Activated CD4-positive, alpha-beta T cell treated with anti-CD3 and anti-CD28 coated beads, Interleukin-2, amount 50 U/mL, for 4 hours (primary cell): Measurements from ENCODE around the gene VDR.

Experiments
- DNase-seq, 2 experiments: peaks; one replicate each; pipeline ENCODE4 v3.0.0-alpha.2; 2020

VDR gene

DNA sequence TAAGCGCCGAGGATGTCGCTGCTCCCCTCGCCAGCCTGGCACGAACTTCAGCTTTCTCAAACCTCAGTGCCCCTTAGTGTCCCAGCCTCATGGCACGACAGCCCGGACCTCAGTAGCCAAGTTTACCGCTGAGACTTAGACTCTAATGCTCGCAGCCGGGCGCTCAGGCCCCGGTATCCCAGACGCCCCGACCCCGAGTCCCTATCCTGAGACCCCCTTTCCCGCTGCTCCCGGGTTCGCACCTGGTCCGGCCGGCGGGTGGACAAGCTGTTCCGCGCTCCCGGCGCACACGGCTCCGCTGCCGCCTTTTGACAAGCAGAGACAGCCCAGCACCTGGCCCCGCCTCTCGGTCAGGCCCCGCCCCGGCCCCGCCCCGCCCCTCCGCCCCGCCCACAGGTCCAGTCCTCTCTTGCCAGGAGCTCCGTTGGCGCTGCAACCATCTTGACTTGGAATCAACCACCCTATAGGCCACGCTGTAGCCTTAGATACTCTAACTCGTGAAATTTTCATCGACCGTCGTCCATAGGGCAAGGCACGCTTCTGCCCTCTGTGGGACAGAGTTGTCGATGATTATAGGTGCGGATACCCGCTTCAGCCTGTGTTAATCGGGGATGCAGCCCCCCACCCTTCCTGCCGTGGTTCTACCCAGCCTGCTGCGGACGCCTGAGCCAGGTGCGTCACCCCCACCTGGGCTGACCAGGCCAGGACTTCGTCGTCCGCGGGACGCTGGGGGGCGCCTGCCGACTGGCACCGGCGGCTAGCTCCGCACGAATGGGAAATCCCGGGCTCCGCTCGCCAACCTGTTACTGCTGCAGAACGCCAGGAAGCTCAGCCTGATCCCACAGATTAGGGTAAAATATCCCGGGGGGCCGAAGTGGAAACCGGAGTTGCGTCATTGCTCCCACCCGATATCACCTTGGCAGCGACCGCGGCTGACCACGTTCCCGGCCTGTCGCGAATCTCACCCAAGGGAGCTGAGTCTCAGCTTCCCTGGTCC is at the start of gene VDR:
Gene VDR (minus strand): TSS at position 282 of the 997 bp plus-strand sequence. CDS start 25,881 bp downstream, outside the sequence.
- peak; percentile 58 to 60 for DNase-seq

DNA sequence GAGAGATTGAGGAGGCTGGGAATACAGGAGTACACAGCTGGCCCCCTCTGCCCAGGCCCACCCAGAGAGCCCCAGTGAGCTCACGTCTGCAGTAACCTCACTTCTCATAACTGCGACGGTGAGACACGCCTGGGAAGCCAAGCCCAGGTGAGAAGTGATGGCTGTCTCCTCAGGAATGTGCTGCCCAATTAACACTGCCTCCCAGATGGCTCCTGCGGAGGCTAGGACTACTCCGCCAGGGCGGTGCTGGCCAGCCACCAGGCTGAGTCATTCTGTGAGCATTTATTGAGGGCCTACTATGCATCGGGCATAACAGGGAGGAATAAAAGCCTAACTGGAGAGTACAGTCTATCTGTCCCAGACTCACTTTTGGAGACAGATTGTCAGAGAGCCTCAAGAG is 49.3 kb upstream of the VDR start:
- no peak for DNase-seq

DNA sequence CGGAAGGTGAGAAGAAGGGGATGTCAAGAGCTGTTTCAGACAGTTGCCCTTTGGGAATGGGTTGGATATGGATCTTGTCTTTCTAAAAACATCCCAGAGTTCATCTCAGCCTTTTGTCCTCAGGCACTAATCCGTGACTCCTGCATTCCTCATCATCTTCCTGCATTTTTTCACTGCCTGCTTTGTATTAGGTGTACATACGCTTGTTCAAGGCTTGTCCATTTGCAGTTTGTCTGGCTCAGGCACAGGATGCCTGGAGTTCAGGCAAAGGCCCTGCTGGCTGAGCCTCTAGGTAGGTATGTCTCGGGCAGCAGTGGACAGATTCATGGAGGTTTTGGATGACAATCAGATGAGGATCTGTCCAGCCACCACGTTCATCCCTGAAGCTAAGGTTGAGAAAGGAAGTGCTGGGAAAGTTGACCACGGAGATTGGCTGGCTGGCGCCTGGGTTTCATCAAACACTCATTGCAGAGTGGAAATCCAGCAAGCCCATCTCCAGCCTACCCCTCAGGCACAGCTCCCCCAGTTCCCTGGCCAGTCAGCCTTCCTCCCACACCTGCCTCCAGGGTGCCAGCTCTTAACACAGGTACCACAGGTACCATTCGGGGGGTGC is 46.2 kb upstream of the VDR start:
- DNase-seq, result no peak

DNA sequence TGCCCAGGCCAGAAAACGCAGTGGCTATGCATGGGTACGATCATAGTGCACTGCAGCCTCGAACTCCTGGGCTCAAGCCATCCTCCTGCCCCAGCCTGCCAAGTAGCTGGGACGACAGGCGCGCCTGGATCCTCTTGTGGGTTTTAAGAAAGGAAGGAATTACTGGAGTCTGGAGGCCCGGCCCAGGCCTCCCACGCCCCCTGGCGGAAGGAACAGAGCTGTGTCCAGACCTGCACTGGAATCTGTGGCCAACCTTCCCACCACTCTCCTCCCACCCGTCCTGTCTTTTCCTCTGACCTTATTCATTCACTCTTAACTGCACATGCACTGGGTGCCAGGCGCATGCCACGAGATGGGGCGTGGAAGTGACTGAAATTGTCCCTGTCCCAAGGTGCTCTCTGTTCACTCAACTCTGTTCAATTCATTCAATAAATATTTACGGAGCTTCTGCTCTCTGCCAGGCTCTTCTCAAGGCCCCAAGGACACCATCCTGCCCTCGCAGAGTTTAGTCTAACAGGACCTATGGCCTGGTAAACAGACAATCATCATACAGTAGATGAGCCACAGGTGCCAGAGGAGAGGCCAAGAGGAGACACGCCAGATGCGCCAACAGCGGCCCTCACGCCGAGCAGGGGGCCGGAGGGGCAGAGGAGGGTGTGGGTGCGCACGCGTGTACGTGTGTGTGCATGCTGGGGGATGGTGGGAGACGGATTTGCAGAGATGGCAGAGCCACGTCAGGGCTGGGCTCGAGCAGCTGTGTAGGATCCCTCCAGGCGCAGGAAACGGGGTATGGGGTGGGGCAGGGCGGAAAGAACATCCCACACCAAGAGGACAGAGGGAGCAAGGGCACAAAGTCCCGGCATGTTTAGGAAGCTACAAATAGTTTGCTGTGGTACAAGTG is 44.9 kb upstream of the VDR start:
- peak; percentile 37 to 38 for DNase-seq

DNA sequence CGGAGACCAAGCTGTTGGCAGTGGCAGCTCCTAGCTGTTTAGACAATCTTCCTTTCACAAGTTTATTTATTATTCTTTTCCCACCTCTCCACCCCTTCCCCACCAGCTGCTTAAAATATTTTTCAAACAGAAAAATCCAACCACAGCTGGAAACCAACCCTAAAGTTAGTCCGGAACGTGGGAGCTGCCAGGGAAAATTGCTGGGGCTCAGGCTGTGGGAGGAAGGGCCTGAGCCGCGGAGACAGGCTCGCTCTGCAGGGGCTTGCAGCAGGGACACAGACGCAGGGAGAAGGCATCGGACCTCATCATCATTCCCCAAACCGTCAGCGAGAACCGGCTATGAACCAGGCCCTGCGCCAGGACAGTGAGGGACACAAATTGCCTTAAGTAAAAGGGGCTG is 42.5 kb upstream of the VDR start:
- no peak for DNase-seq

DNA sequence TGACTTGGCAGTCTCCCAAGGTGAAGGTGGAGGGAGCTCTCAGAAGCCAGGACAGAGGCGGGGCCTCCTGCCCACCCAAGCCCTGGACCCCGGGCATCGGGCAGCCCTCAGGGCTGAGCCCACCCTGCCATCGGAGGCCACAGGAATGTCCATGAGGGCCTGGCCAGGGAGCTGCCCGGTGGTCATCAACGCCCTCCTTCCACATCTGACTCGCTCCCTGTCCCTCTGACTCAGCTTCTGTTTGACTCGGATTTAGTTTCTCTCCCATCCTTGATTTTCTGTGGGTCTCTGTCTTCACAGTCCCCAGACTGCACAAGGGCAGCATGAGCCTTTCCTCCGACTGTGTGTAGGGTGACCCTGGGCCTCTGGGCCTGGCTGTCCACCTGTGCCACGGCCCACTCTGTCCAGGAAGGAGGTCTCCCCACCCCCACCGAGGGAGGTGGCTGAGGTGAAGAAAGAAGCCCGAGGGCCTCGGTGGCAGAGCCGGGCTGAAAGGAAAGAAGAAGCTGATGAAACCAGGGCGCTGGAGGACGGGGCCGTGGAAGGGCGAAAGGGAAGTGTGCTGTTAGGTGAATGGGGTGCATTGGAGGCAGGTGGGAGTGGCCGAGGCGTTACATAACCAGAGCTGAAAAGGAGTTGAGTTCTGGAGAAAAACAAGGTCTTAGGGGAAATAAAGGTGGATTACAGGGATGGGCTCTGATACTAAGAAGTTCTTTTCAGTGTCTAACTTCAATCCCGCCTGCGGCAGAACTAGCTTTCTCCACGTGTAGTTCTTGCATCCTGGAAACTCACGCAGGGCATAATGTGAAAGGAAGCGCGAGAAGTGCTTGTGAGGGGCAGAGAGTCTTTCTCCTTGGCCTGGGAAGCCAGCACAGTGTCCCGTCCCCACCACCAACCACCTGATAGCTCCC is 41.9 kb upstream of the VDR start:
- DNase-seq, result no peak

DNA sequence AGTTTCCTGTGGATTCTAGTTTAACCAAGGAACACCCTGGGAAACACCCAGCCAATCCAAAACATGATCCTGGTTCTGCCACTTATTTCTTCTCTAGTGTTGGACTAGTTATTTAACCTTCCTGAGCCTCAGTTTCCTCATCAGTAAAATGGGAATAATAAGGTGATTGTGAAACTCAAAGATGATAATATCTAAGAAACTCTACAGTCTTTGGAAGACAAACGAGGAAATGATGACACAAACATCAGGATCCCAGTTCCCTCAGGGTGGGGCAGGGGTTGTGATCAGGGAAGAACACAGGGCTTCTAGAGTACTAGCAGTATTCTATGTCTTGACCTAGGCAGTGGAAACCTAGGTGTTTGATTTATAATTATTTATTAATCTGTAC is 40.5 kb upstream of the VDR start:
- DNase-seq, result no peak

DNA sequence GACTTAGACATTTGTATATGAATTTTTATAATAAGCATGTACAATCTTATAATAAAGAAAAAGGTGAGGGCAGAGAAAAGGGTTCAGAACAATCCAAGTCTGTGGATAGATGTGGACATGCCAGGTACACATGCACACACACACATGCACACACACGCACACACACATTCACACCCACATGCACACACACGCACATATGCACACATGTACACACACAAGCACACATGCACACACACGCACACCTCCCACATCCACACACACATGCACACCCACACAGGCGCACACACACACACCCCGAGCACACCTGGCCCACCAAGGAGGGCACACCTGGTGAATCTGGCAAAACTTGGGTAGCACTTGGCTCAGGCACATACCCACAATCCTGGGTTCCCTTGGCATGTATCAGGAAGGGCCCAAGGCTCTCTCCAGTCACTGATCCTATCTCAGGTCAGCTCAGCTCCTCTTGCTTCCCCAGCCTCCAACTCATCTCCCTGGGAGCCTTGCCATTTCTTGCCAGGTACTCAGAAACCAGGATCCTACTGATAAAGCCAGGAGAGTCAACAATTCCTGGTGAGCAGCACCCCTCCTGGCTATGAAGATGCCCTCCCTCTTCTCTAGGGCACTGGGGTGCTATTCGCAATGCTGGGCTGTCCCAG is 40.0 kb upstream of the VDR start:
- DNase-seq, result no peak

DNA sequence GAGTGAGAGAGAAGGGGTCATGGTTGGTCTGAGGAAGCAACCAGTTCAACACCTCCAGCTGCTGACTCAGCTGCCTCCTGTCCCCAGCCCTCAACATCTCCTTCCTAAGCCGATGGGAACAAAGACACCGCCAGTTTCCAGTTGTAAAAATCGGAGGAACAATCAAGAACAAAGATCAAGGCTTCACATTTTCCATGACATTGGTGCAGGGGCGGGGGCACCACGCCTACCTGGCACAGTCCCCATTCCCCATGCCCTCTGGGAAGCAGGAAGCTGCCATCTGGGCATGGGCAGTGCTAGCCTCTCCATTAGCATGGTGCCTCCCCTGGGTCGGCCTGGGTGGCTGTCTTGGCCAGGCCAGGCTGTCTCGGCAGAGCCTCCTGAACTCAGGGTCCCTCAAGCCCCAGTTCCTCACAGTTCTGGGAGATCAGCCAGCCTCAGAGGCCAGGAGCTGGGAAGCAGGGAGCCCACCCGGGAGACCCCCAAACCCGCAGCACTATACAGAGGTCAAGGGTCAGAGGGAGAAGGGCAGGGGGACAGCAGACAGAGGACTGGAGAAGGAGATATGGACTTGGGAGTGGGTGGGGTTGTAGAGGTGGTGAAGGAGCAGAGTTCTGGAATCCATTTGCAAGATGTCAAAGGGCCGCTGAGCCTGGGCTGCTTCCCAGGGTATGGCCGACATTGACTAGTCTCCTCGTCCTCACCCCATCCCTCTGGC is 39.0 kb upstream of the VDR start:
- DNase-seq, result no peak

DNA sequence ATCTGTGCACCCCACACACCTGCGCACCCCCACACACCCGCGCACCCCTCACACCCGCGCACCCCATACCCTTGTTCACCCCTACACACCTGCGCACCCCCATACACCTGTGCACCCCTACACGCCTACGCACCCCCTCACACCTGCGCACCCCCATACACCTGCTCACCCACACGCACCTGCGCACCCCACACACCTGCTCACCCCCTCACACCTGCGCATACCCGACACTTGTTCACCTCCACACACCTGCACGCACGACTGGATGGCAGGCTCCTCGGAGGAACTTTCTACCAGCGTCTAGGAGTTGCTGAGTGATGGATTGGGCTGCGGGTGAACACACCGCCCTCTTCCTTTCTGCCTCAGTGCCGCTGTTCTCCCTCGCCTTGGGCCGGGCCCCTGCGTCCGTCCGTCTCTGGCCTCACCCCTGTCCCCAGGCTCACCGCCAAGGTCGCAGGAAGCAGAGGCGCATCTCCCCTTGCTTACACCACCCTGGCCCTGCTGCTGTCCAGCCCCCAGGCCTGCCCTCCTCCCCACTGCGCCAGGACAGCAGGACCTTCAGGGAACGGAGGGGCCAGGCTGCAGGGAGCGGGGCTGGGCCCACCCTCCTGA is 37.9 kb upstream of the VDR start:
- no peak for DNase-seq

DNA sequence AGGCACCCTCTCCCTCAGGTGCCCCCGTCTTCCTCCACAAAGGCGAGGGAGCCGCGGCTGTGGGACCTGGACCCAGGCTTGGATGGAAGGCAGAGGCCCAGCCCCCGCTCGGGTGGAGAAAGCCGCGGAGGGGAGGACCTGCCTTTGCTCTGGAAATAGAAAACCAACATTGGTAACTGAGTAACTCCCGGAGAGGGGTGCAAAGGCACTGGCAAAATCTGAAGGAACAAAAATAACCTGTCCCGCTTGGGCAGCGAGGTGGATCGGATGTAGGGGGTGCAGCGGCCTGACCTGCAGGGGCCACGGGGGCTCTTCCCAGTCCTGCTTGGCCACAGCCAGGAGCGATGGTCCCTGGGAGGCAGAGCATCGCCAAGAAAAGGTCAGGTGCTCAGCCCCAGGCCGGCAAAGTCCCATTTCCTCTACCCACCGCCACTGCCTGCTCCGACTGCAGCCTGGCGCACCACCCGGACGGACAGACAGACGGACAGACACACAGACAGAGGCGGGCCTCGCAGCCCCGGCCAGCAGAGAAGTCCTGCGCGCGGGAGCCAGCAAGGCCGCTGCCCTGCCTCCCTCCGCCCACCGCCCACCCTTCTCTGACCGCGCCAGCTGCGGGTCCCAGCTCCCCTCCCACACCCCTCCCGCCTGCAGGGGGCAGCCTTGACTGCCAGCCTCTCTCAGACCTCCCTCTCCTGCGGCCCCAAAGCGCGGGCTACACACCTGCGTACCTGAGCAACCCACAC is 37.2 kb upstream of the VDR start:
- peak; percentile 30 to 40 for DNase-seq

DNA sequence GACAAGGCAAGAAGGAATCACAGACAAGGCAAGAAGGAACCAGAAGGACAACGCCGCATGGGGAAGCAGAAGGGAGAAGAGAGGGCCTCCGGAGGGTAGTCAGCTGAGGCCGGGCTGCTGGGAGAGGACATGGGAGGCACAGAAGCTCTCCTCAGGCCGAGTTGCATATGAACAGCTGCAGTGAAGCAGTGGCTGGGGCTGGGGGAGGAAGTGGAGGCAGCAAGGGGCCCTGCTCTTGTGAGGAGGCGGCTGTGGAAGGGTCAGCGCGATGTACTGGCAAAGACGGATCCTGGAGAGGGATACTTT is 36.6 kb upstream of the VDR start:
- DNase-seq, result no peak

DNA sequence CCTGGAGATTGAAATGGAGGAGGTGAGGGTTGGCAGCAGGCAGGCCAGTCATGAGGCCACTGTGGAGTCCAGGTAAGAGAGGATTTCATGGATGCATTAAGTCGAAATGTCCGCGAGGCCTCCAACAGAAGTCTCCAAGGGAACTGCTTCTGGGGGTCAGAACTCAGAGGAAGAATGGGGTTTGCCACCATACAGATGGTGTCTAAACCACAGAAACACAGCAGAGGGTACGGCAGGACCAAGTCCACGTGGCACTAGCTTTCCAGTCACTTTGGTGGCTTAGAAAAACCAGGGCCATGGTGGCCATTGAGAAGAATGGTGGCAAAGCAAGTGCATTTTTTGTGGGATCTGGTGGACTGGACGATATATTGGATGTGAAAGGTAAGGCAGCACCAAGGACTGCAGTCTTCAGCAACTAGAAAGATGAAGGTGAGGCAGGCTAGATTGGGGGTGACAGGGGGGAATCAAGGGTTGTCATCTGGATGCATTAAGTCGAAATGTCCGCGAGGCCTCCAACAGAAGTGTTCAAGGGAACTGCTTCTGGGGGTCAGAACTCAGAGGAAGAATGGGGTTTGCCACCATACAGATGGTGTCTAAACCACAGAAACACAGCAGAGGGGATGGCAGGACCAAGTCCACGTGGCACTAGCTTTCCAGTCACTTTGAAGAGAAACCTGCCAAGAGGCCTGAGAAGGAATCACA is 36.1 kb upstream of the VDR start:
- no peak for DNase-seq

DNA sequence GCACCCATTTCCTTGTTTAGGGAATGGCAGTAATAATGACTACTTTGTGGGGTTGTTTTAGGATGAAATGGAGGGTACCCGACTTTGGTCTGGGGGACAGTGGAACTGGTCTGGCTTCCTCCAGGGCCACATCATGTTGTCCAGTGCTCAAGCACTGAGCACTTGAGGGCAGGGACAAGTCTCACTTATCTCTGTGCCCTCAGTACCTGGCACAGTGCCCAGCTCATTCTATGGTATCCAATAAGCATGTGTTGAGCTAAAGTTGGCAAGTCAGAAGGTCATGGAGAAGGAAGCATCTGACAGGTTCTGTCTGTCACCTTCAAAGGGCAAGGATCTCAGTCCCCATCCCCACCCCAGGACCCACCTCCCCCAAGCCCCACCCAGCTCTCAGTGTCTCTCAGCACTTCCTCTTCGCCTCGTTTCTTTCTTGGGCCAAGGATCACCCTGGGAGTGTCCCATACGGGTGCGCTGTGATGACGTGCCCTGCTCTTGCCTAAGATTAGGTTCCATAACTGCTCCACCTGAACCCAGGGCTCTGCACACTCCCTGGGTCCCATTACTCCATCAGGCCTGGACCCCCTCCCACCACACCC is 34.3 kb upstream of the VDR start:
- no peak for DNase-seq

DNA sequence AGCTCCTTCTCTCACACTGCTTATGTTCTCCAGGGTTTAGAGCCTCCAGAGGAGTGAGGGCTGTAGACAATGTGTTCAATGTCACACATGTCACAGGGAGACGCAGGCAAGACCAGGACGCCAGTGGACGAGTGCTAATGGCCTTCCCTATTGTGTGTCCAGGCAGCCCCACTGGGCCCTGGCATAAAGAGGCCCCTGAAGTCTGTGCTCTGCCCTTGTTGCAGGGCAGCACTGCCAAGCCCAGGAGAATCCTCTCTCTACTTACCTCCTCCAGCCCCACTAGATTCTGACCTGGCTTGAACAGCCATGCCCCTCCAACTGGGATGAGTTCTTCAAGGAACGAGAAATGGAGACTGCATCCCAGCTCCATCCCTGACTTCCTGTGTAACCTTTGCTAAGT is 33.8 kb upstream of the VDR start:
- no peak for DNase-seq

DNA sequence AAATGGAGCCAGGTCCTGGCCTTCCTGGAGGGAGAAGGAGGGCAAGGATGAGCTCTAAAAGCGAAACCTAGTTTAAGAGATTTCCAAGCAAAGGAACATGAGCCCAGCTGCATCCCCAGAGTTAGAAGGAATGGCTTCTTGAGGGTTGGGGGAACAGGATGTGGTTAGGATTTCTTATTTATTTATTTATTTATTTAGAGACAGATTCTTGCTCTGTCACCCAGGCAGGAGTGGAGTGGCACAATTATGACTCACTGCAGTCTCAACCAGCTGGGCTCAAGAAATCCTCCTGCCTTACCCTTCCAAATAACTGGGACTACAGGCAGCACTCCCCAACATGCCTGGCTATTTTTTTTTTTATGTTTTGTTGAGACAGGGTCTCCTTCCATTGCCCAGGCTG is 33.3 kb upstream of the VDR start:
- DNase-seq, result no peak

DNA sequence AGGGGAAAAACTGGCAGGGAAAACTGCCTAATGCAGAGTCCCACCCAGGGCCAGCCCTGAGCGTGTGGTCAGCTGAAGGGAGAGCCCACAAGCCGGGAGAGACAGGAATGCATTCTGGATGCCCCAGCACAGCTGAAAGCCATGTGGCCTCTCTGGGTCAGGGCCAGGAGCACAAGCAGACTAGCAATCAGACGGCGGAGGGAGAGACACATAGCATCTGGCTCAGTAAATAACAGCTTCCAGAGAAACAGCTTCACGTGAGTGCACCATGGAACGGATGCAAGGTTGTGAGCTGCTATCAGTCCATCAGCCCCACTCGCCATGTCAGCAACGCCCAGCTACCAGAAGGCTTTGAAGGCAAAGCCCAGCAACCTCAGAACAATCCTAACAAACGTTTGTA is 30.4 kb upstream of the VDR start:
- DNase-seq, result no peak

DNA sequence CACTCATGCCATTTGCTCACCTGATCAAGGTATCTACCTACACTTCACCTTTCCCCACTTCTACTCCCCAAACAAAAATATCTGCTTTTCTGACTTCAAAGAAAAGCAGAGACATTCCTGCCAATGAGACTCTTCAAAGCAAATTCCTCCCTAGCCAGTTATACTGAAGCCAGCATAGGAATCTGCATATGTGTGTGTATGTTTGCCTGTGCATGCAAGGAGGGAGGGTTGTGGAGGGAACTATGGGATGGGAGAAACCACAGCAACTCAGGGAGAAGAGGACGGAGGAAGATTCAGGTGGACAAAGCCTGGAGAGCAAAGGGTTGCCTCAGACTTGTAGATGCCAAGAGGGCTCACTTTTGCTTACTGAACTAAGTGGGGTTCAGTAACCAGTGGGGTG is 26.4 kb upstream of the VDR start:
- DNase-seq, result no peak

DNA sequence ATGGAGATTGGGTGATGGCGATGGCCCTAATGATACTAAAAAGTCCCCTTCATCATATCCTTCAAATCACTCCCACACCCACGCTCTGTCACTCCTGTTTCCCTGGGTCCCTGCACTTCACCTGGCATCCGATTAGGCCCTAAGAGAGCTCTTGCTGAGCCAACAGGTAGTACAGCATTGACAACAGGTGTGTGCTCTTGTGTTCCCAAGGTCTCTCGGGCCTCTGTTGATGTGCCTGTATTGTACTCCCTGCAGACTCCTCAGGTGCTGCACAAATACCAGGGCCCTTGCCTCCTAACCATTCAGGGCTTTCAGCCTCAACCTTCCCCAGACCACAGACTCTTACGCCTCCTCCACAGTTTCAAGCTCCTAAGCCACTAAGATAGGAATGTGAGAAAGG is 25.8 kb upstream of the VDR start:
- DNase-seq, result no peak
